ENCODE measurements around the gene TJP2. TPM values are rescaled to one million over a fixed set of nuclear protein-coding genes. Genes with fewer than 3 reads are reported as not detected.

TJP2 gene
- total RNA-seq, 2 donors from 2014 or later = 60.2 to 79.1 TPM

- Histone ChIP-seq H3K36me3 (replicated peaks in 1 of 2; ENCODE audit: insufficient read depth in 1 of 2, low read depth in 2 of 2) (no peaks in the 10 kb centered on the region), H3K9me3 (no peaks in the 10 kb centered on the region), H3K4me3 (no peak overlapping the region), H3K27me3 (no peaks in the 10 kb centered on the region), H3K27ac (no peak overlapping the region), H3K4me1 (no peaks in the 10 kb centered on the region)
- DNase-seq = no peak
- intact Hi-C loops (cut with DNase I) = no loop called here
- TF ChIP-seq POLR2A (IDR thresholded peaks at IDR 0.05) (no peak), CTCF (IDR thresholded peaks at IDR 0.05) (no peak)
- 80 to 81% methylated on average over 5 of the region's 5 CpGs for WGBS, 2 donors
- no peak for ATAC-seq
Measured at GRCh38 chr9:69279084-69279731, 105.1 kb downstream of the TJP2 start.

- Histone ChIP-seq H3K36me3 (replicated peaks in 1 of 2; ENCODE audit: insufficient read depth in 1 of 2, low read depth in 2 of 2) (no peaks in the 10 kb centered on the region), H3K27ac (no peak overlapping the region), H3K4me1 (no peaks in the 10 kb centered on the region), H3K27me3 (no peaks in the 10 kb centered on the region), H3K9me3 (no peaks in the 10 kb centered on the region), H3K4me3 (no peak overlapping the region)
- TF ChIP-seq CTCF (IDR thresholded peaks at IDR 0.05) = no peak
- TF ChIP-seq POLR2A (IDR thresholded peaks at IDR 0.05) = no peak
- intact Hi-C loops (cut with DNase I) = no loop called here
- ATAC-seq (no peak), DNase-seq (no peak)
- WGBS, 2 donors = 29 to 53% methylated on average over 3 of the region's 3 CpGs
Measured at GRCh38 chr9:69279733-69280132, 105.7 kb downstream of the TJP2 start.

- Histone ChIP-seq H3K36me3 (replicated peaks in 1 of 2; ENCODE audit: insufficient read depth in 1 of 2, low read depth in 2 of 2) (no peaks in the 10 kb centered on the region), H3K27me3 (no peaks in the 10 kb centered on the region), H3K27ac (no peak overlapping the region), H3K9me3 (no peaks in the 10 kb centered on the region), H3K4me1 (no peaks in the 10 kb centered on the region), H3K4me3 (no peak overlapping the region)
- DNase-seq (no peak), ATAC-seq (no peak)
- 66 to 73% methylated on average over 2 of the region's 2 CpGs for whole genome bisulfite sequencing, 2 donors
- intact Hi-C loops (cut with DNase I) = no loop called here
- no peak for TF ChIP-seq CTCF (IDR thresholded peaks at IDR 0.05)
- TF ChIP-seq POLR2A (IDR thresholded peaks at IDR 0.05) = no peak
Measured at GRCh38 chr9:69283003-69283402, 108.9 kb downstream of the TJP2 start.

- no peak overlapping the region for H3K4me3 ChIP-seq
- no peak overlapping the region for H3K27ac ChIP-seq
- H3K36me3 ChIP-seq (replicated peaks in 1 of 2; ENCODE audit: insufficient read depth in 1 of 2, low read depth in 2 of 2) = no peaks in the 10 kb centered on the region
- ATAC-seq (no peak), DNase-seq (no peak)
- H3K4me1 ChIP-seq = no peaks in the 10 kb centered on the region
- no peaks in the 10 kb centered on the region for H3K9me3 ChIP-seq
- WGBS, 2 donors = 71 to 80% methylated on average over 3 of the region's 3 CpGs
- no peaks in the 10 kb centered on the region for H3K27me3 ChIP-seq
- TF ChIP-seq CTCF (IDR thresholded peaks at IDR 0.05) (no peak), POLR2A (IDR thresholded peaks at IDR 0.05) (no peak)
- intact Hi-C loops (cut with DNase I) = no loop called here
Measured at GRCh38 chr9:69292078-69292477, 118.0 kb downstream of the TJP2 start.

- no peak overlapping the region for H3K4me3 ChIP-seq
- H3K36me3 ChIP-seq (replicated peaks in 1 of 2; ENCODE audit: insufficient read depth in 1 of 2, low read depth in 2 of 2) = no peaks in the 10 kb centered on the region
- ATAC-seq (no peak), DNase-seq (no peak)
- H3K9me3 ChIP-seq = no peaks in the 10 kb centered on the region
- no peaks in the 10 kb centered on the region for H3K27me3 ChIP-seq
- WGBS, 2 donors = 35 to 36% methylated on average over 1 of the region's 1 CpG
- intact Hi-C loops (cut with DNase I) = no loop called here
- no peak overlapping the region for H3K27ac ChIP-seq
- no peaks in the 10 kb centered on the region for H3K4me1 ChIP-seq
- TF ChIP-seq POLR2A (IDR thresholded peaks at IDR 0.05) = no peak
- no peak for TF ChIP-seq CTCF (IDR thresholded peaks at IDR 0.05)
Measured at GRCh38 chr9:69293156-69293555, 119.1 kb downstream of the TJP2 start.
